OCI-LY7 (cell line): ENCODE results near the gene ADAMTS2.

Experiments used
- EZH2phosphoT487 ChIP-seq: fragments of 200-600 bp; sonication (generic); IDR thresholded peaks from 2 replicates; pipeline ENCODE4 v1.6.1; 2018; ENCODE audit warnings: low read depth, borderline replicate concordance, mild to moderate bottlenecking, mixed run types, antibody characterized with exemption, low read length, moderate library complexity, mixed read lengths
- TF ChIP-seq, protein P1 (sequence below): fragments of 200-600 bp; sonication (generic); conservative IDR thresholded peaks from 2 replicates; pipeline ENCODE4 v1.5.1; 2014; ENCODE audit warnings: mild to moderate bottlenecking, antibody characterized with exemption, low read length, moderate library complexity, mixed read lengths

DNA sequence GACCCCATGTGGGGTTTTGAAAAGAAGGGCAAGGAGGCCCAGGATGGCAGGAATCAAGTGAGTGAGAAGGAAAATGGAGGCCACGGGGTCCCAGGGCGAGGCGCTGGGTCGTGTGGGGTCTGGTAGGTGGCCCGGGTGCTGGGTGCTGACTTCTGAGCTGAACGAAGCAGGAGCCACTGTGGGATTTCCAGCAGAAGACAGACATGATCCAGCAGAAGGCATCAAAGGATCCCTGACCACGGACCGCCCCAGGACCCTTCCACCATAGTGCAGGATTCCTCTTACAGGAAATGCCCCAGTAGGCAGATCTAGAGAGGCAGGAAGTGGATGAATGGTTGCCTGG lies 106.7 kb downstream of the ADAMTS2 start:
- TF ChIP-seq, protein P1, sequence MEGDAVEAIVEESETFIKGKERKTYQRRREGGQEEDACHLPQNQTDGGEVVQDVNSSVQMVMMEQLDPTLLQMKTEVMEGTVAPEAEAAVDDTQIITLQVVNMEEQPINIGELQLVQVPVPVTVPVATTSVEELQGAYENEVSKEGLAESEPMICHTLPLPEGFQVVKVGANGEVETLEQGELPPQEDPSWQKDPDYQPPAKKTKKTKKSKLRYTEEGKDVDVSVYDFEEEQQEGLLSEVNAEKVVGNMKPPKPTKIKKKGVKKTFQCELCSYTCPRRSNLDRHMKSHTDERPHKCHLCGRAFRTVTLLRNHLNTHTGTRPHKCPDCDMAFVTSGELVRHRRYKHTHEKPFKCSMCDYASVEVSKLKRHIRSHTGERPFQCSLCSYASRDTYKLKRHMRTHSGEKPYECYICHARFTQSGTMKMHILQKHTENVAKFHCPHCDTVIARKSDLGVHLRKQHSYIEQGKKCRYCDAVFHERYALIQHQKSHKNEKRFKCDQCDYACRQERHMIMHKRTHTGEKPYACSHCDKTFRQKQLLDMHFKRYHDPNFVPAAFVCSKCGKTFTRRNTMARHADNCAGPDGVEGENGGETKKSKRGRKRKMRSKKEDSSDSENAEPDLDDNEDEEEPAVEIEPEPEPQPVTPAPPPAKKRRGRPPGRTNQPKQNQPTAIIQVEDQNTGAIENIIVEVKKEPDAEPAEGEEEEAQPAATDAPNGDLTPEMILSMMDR: no peak
- TF ChIP-seq EZH2phosphoT487: no peak
